HEK293 (cell line): ENCODE results near the gene VWA5B1.

Source experiments
- CTCF ChIP-seq: fragments of 450-650 bp; formaldehyde crosslinking; IDR thresholded peaks from 2 replicates; pipeline ENCODE4 v1.5.1; 2016; ENCODE audit warnings: missing biosample characterization, missing genetic modification characterization
- ZNF23 ChIP-seq: fragments of 450-650 bp; formaldehyde crosslinking; IDR thresholded peaks from 2 replicates; pipeline ENCODE4 v1.5.1; 2016; ENCODE audit warnings: missing biosample characterization, missing genetic modification characterization, borderline replicate concordance
- ZNF473 ChIP-seq: fragments of 450-650 bp; formaldehyde crosslinking; IDR thresholded peaks from 2 replicates; pipeline ENCODE4 v1.5.1; 2017; ENCODE audit warnings: missing biosample characterization, missing genetic modification characterization
- TF ChIP-seq, protein P1 (sequence below): fragments of 450-650 bp; formaldehyde crosslinking; IDR thresholded peaks from 2 replicates; pipeline ENCODE4 v1.5.1; 2016; ENCODE audit warnings: missing biosample characterization, missing genetic modification characterization, low read depth

DNA sequence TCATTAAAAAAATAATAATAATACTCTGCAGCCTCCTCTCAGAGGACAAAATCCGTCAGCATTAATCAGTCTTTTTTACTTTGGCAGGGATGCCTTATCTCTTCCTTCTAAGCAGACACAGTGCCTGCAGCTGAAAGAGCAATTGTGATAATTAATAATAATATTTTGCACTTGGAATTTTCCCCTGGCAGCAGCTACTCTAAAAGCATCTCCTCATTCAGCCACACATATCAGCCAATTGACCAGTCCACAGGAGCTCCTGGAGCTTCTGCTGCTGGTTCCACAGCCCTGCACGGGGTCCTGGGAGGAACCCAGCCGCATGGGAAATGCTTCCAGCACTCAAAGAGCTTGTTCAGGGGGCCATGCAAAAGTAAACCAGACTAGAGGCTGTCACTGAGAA lies 31.0 kb upstream of the VWA5B1 start:
- no peak for TF ChIP-seq CTCF (tag by site-specific recombination)
- TF ChIP-seq ZNF23 (tag by site-specific recombination), result no peak
- TF ChIP-seq, protein P1, sequence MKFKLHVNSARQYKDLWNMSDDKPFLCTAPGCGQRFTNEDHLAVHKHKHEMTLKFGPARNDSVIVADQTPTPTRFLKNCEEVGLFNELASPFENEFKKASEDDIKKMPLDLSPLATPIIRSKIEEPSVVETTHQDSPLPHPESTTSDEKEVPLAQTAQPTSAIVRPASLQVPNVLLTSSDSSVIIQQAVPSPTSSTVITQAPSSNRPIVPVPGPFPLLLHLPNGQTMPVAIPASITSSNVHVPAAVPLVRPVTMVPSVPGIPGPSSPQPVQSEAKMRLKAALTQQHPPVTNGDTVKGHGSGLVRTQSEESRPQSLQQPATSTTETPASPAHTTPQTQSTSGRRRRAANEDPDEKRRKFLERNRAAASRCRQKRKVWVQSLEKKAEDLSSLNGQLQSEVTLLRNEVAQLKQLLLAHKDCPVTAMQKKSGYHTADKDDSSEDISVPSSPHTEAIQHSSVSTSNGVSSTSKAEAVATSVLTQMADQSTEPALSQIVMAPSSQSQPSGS (tag by site-specific recombination), result no peak
- TF ChIP-seq ZNF473 (tag by site-specific recombination), result no peak
